SK-N-MC (cell line): ENCODE data around the gene C6orf52.

Experiments
- DNase-seq: peaks from one replicate; pipeline ENCODE4 v3.0.0-alpha.2; 2011; ENCODE audit warnings: low read depth, low spot score
- H3K27ac ChIP-seq: fragments of 200-600 bp; sonication (generic); 2 replicates; pipeline ENCODE4 v1.5.1; 2016; ENCODE audit warnings: mixed run types
- H3K36me3 ChIP-seq: fragments of 200-600 bp; sonication (generic); 2 replicates; pipeline ENCODE4 v1.6.1; 2017; ENCODE audit warnings: antibody characterized with exemption, low read length, mixed read lengths; ENCODE audit not compliant: insufficient read depth
- H3K4me3 ChIP-seq: fragments of 200-600 bp; sonication (generic); 2 replicates; pipeline ENCODE4 v1.5.1; 2016
- H3K9ac ChIP-seq: fragments of 200-600 bp; sonication (generic); 2 replicates; pipeline ENCODE4 v1.8.0; 2017; ENCODE audit warnings: mixed run types, mixed read lengths; ENCODE audit not compliant: insufficient read length
- H3K9me3 ChIP-seq: fragments of 200-600 bp; sonication (generic); 2 replicates; pipeline ENCODE4 v1.6.1; 2017; ENCODE audit warnings: low read depth, mild to moderate bottlenecking, antibody characterized with exemption, low read length, moderate library complexity, mixed read lengths
- EZH2 ChIP-seq: fragments of 200-600 bp; sonication (generic); IDR thresholded peaks from one replicate; pipeline ENCODE4 v1.6.1; 2017; ENCODE audit warnings: antibody characterized with exemption
- FOXP2 ChIP-seq: optimal IDR thresholded peaks from 2 replicates; pipeline ENCODE3; 2011; ENCODE audit warnings: mild to moderate bottlenecking, moderate library complexity; ENCODE audit not compliant: insufficient read depth; ENCODE audit errors: extremely low read length, control extremely low read depth
- POLR2AphosphoS5 ChIP-seq: IDR thresholded peaks from 2 replicates; pipeline ENCODE4 v1.6.1; 2012; ENCODE audit warnings: mild to moderate bottlenecking, low read depth, low read length, borderline replicate concordance

Gene C6orf52

GRCh38 chr6:10624836-10625235 lies 69.6 kb downstream of the C6orf52 start:
- Histone ChIP-seq H3K9me3 (no peaks in the 10 kb centered on the region), H3K9ac (no peak overlapping the region), H3K27ac (no peak overlapping the region), H3K4me3 (no peak overlapping the region), H3K36me3 (no peaks in the 10 kb centered on the region)
- no peak for DNase-seq
- no peak for TF ChIP-seq FOXP2
- TF ChIP-seq EZH2, result no peak
- TF ChIP-seq POLR2AphosphoS5, result no peak

DNA sequence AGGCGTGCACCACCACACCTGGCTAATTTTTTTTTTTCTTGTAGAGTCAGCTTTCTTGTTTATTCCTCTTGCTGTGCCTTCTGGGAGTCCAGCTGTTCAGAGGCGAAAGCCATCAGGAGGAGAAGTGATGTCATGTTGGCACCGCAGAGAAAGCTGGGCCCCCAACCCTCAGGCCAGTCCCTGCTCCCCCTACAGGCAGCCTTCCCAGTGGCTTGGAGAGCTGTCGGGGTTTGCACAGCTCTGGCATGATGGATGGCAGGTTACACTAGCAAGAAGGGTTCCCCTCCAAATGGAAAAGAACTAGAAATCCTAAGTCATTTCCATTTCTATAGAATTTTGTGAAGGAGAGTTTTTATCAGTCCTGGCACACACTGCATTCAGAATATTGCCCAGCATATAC lies 72.6 kb downstream of the C6orf52 start:
- Histone ChIP-seq H3K27ac (no peak overlapping the region), H3K36me3 (no peaks in the 10 kb centered on the region), H3K4me3 (no peak overlapping the region), H3K9ac (no peak overlapping the region), H3K9me3 (no peaks in the 10 kb centered on the region)
- no peak for DNase-seq
- no peak for TF ChIP-seq FOXP2
- no peak for TF ChIP-seq EZH2
- no peak for TF ChIP-seq POLR2AphosphoS5
